PC-3 (cell line): ENCODE results near the gene GALNT14.

ENCODE experiments used
- EZH2 ChIP-seq: fragments of 300-600 bp; sonication (generic); IDR thresholded peaks from one replicate; pipeline ENCODE4 v1.6.1; 2017; ENCODE audit warnings: antibody characterized with exemption, mild to moderate bottlenecking, low read length; ENCODE audit not compliant: unreplicated experiment
- EZH2phosphoT487 ChIP-seq: fragments of 300-600 bp; sonication (generic); IDR thresholded peaks from 2 replicates; pipeline ENCODE4 v1.6.1; 2018; ENCODE audit warnings: mild to moderate bottlenecking, antibody characterized with exemption, low read length, borderline replicate concordance
- TF ChIP-seq, protein P1 (sequence below): fragments of 300-600 bp; sonication (generic); conservative IDR thresholded peaks from 2 replicates; pipeline ENCODE4 v1.5.1; 2017; ENCODE audit warnings: antibody characterized with exemption, low read depth, mild to moderate bottlenecking, low read length

GRCh38 chr2:30984148-30984547, 154.1 kb downstream of the GALNT14 start:
- TF ChIP-seq, protein P1, sequence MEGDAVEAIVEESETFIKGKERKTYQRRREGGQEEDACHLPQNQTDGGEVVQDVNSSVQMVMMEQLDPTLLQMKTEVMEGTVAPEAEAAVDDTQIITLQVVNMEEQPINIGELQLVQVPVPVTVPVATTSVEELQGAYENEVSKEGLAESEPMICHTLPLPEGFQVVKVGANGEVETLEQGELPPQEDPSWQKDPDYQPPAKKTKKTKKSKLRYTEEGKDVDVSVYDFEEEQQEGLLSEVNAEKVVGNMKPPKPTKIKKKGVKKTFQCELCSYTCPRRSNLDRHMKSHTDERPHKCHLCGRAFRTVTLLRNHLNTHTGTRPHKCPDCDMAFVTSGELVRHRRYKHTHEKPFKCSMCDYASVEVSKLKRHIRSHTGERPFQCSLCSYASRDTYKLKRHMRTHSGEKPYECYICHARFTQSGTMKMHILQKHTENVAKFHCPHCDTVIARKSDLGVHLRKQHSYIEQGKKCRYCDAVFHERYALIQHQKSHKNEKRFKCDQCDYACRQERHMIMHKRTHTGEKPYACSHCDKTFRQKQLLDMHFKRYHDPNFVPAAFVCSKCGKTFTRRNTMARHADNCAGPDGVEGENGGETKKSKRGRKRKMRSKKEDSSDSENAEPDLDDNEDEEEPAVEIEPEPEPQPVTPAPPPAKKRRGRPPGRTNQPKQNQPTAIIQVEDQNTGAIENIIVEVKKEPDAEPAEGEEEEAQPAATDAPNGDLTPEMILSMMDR: no peak
- TF ChIP-seq EZH2 (no peak), EZH2phosphoT487 (no peak)
